ENCODE measurements around the gene SLC4A2.
A peak's percentile ranks its signal among the peaks of the same experiment; 100 is the strongest.

DNA sequence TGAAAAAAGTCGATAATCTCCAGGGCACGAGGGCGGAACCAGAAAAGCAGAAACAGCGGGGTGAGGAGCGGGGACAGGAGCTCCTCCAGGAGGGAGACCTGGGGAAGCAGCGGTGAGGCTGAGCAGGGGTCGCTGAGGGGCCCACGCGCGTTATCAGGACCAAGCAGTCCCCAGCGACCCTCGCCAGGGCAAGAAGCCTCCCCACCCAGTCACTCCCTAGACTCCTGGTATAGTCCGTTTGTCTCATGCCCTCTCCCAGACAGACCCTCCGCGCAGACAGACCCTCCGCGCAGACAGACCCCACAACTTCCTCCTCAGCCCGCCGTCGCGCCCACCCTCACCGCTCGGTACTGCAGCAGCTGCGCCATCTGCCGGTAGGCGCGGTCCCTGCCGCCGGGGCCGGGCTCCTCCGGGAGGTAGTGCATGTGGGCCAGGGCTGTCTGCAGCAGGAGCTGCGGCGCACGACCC is 41.4 kb upstream of the SLC4A2 start:
- TF ChIP-seq GATA2 (IDR thresholded peaks at IDR 0.05; ENCODE audit: low read depth, low read length): peak; percentile 57
- no peak for TF ChIP-seq GATA3 (IDR thresholded peaks at IDR 0.05; ENCODE audit: low read depth, low read length)
